HepG2 (cell line): ENCODE data around the gene PIP4K2C.

Source experiments
- CTCF ChIP-seq: sonication (generic); formaldehyde crosslinking; IDR thresholded peaks from 2 replicates; pipeline ENCODE4 v1.5.0; 2020; ENCODE audit warnings: mild to moderate bottlenecking, missing genetic modification reagents, moderate library complexity
- HMGA1 ChIP-seq: sonication (generic); formaldehyde crosslinking; conservative IDR thresholded peaks from 2 replicates; pipeline ENCODE4 v1.4.0; 2020; ENCODE audit warnings: missing genetic modification reagents
- JUND ChIP-seq: sonication (generic); formaldehyde crosslinking; IDR thresholded peaks from 2 replicates; pipeline ENCODE4 v1.8.0; 2022; ENCODE audit warnings: mild to moderate bottlenecking, missing genetic modification reagents
- NAIF1 ChIP-seq: sonication (generic); formaldehyde crosslinking; IDR thresholded peaks from 2 replicates; pipeline ENCODE4 v1.5.0; 2020; ENCODE audit warnings: mild to moderate bottlenecking, missing genetic modification reagents, borderline replicate concordance
- POLR2A ChIP-seq, 2 experiments: IDR thresholded peaks; 2 replicates each; pipeline ENCODE4 v1.6.1; 2011; ENCODE audit warnings: low read depth in 2 of 2, low read length in 2 of 2, mild to moderate bottlenecking in 1 of 2, moderate library complexity in 1 of 2; ENCODE audit not compliant: insufficient read depth in 1 of 2
- ZNF207 ChIP-seq: fragments of 450-650 bp; IDR thresholded peaks from 2 replicates; pipeline ENCODE4 v1.6.1; 2016; ENCODE audit warnings: antibody characterized with exemption, borderline replicate concordance
- ZNF296 ChIP-seq: sonication (generic); formaldehyde crosslinking; conservative IDR thresholded peaks from 2 replicates; pipeline ENCODE4 v1.5.0; 2020; ENCODE audit warnings: mild to moderate bottlenecking, missing genetic modification reagents

GRCh38 chr12:57563358-57563757 lies 27.6 kb upstream of the PIP4K2C start:
- TF ChIP-seq JUND (CRISPR knock-in tag) (no peak), ZNF207 (no peak), CTCF (CRISPR knock-in tag) (no peak), POLR2A (IDR thresholded peaks at IDR 0.05; ENCODE audit: insufficient read depth in 1 of 2, low read depth in 2 of 2, low read length in 2 of 2) (no peak), NAIF1 (CRISPR knock-in tag) (no peak), HMGA1 (CRISPR knock-in tag) (no peak), ZNF296 (CRISPR knock-in tag) (no peak)
